Kidney (tissue), 22 donors: ENCODE measurements around the gene DSG2. TPM values are rescaled to one million over a fixed set of nuclear protein-coding genes. Genes with fewer than 3 reads are reported as not detected.

Experiments
- DNase-seq, 5 donors: peaks; one replicate each; pipeline ENCODE4 v3.0.0-alpha.2; 2013 to 2020
- FAIRE-seq: peaks from 2 replicates; lab custom pipeline; 2012; peaks lifted over from hg19 to GRCh38; lab: Jason Lieb, UNC
- H3K27ac ChIP-seq, 2 donors: one replicate each; pipeline ENCODE4 v1.7.0; 2013; ENCODE audit warnings: low read depth in 2 of 2, low read length in 2 of 2, inconsistent platforms in 1 of 2
- H3K27me3 ChIP-seq: one replicate; pipeline ENCODE4 v1.7.1; 2013; ENCODE audit warnings: low read length, inconsistent platforms; ENCODE audit not compliant: control insufficient read depth, insufficient read depth
- H3K36me3 ChIP-seq, 3 donors: one replicate each; pipeline versions ENCODE4 v1.7.0 to v1.7.1; 2013; ENCODE audit warnings: low read length in 3 of 3, control low read depth in 1 of 3, inconsistent platforms in 1 of 3; ENCODE audit not compliant: insufficient read depth in 3 of 3, control insufficient read depth in 2 of 3
- H3K4me1 ChIP-seq, 3 donors: one replicate each; pipeline versions ENCODE4 v1.7.0 to v1.7.1; 2013; ENCODE audit warnings: low read length in 3 of 3, inconsistent platforms in 1 of 3, low read depth in 1 of 3; ENCODE audit not compliant: control insufficient read depth in 2 of 3, insufficient read depth in 2 of 3
- H3K4me3 ChIP-seq, 3 donors: one replicate each; pipeline versions ENCODE4 v1.7.0 to v1.8.1; 2013; ENCODE audit warnings: low read length in 3 of 3, control low read depth in 1 of 3, inconsistent platforms in 1 of 3
- H3K9ac ChIP-seq, 3 donors: one replicate each; pipeline versions ENCODE4 v1.7.0 to v1.7.1; 2013; ENCODE audit warnings: low read length in 3 of 3, control low read depth in 1 of 3, inconsistent platforms in 1 of 3
- H3K9me3 ChIP-seq, 3 donors: one replicate each; pipeline versions ENCODE4 v1.7.0 to v1.7.1; 2013; ENCODE audit warnings: low read length in 3 of 3, control low read depth in 1 of 3, inconsistent platforms in 1 of 3; ENCODE audit not compliant: control insufficient read depth in 2 of 3, insufficient read depth in 1 of 3
- intact Hi-C: fragments of 100-400 bp; cut with DNase I; formaldehyde crosslinking; loops from one replicate; pipeline ENCODE4 v1.11.1; 2022
- long read RNA-seq, 10 donors: library from polyadenylated mRNA in 1 of 10; unstranded in 1 of 10; transcript quantifications; one replicate each; pipeline ENCODE4 v2.0.0 and lab custom pipeline, GENCODE V29; 2021 to 2026
- polyA plus RNA-seq: library from polyadenylated mRNA; stranded (reverse); fragments of 350-450 nt; fragmentation: Illumina TruSeq; extraction: RNeasy Lipid Tissue Mini Kit (QIAGEN cat#74804); gene quantifications from one replicate; pipeline ENCODE4 v1.2.3, GENCODE V29; 2014; ENCODE audit warnings: low read depth, low replicate concordance; ENCODE audit not compliant: insufficient read depth
- total RNA-seq: library from RNA; stranded (reverse); fragmentation: NEBNext Ultra II Directional; extraction: Animal tissue kit (Norgen Biotek cat#: 25700); gene quantifications from one replicate; pipeline ENCODE4 v1.2.1, GENCODE V29; 2021
- TF ChIP-seq, protein P1 (sequence below): IDR thresholded peaks from 3 replicates; pipeline ENCODE4 v1.5.1; 2012; ENCODE audit warnings: mild to moderate bottlenecking, moderate library complexity, borderline replicate concordance; ENCODE audit not compliant: insufficient read depth; ENCODE audit errors: extremely low read depth
- donor health status: control.
- donor health status: control.
- donor health status: control.
- donor health status: control.
- donor health status: control.
- donor health status: DM: yes; HTN: yes; CAD: no.
- donor health status: Normal renal cell carcinoma (clear cell type).

Gene DSG2
- 63.0 TPM for total RNA-seq
- polyA plus RNA-seq, result 20.5 TPM
- long read RNA-seq, donor 1, full-length matches to known transcripts, result 1 of 1 reads
- long read RNA-seq, donor 1, partial matches to known transcripts, result 0 of 1 reads
- long read RNA-seq, donor 1, other reads (novel, unspliced or antisense), result 0 of 1 reads
- long read RNA-seq, donor 2, full-length matches to known transcripts, result 2 of 2 reads
- long read RNA-seq, donor 2, partial matches to known transcripts, result 0 of 2 reads
- long read RNA-seq, donor 2, other reads (novel, unspliced or antisense), result 0 of 2 reads
- long read RNA-seq, donor 3, full-length matches to known transcripts, result 5 of 5 reads
- long read RNA-seq, donor 3, partial matches to known transcripts, result 0 of 5 reads
- long read RNA-seq, donor 3, other reads (novel, unspliced or antisense), result 0 of 5 reads
- long read RNA-seq, donor 4, full-length matches to known transcripts, result 3 of 14 reads
- long read RNA-seq, donor 4, partial matches to known transcripts, result 11 of 14 reads
- long read RNA-seq, donor 4, other reads (novel, unspliced or antisense), result 0 of 14 reads
- long read RNA-seq, donor 5, result 0 reads
- long read RNA-seq, donor 6, full-length matches to known transcripts, result 2 of 2 reads
- long read RNA-seq, donor 6, partial matches to known transcripts, result 0 of 2 reads
- long read RNA-seq, donor 6, other reads (novel, unspliced or antisense), result 0 of 2 reads
- long read RNA-seq, donor 7, full-length matches to known transcripts, result 58 of 67 reads
- long read RNA-seq, donor 7, partial matches to known transcripts, result 4 of 67 reads
- long read RNA-seq, donor 7, other reads (novel, unspliced or antisense), result 5 of 67 reads
- long read RNA-seq, donor 8, full-length matches to known transcripts, result 4 of 4 reads
- long read RNA-seq, donor 8, partial matches to known transcripts, result 0 of 4 reads
- long read RNA-seq, donor 8, other reads (novel, unspliced or antisense), result 0 of 4 reads
- long read RNA-seq, donor 9, full-length matches to known transcripts, result 1 of 1 reads
- long read RNA-seq, donor 9, partial matches to known transcripts, result 0 of 1 reads
- long read RNA-seq, donor 9, other reads (novel, unspliced or antisense), result 0 of 1 reads
- long read RNA-seq, donor 10, full-length matches to known transcripts, result 1 of 1 reads
- long read RNA-seq, donor 10, partial matches to known transcripts, result 0 of 1 reads
- long read RNA-seq, donor 10, other reads (novel, unspliced or antisense), result 0 of 1 reads

DNA sequence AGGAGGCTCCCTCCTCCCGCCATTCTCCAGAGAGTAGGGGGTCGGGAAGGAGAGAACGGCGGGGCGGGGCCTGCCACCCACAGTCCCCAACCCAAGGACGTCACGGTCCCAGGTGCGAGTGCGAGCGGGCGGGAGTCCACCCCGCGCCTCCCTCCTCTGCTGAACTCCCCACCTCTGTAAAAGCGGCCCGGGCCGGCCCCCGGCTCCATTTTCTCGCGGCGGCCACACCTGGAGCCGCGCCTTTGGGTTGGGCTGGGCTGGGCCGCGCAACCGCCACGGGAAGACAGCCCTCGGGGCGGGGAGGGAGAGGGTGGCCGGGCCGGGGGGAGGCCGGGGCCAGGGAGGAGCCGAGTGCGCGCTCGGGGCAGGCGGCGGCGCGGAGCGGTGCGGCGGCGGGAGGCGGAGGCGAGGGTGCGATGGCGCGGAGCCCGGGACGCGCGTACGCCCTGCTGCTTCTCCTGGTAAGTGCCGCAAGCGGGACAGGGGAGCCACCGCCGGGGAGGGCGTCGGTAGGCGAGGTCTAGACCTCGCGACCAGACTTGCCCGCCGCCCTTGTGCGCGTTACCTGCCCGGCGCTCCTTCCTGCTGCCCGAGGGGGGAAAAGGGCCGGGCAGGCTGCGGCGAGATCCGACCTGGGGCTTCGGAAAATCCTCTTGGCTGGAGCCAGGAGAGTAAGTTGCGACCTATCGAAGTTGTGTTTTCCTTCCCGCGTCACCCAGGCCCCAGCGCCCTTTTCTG lies at the start of gene DSG2:
DSG2 (plus strand) TSS at position 342 of the 738 bp plus-strand sequence; CDS start at position 417, 75 bp downstream.
- H3K9ac ChIP-seq, result peak within 1 kb of the TSS in 2 of 3 donors; percentile 34 to 87
- no peaks in the 10 kb centered on the region for H3K27me3 ChIP-seq
- DNase-seq (peak; percentile 79 to 92 (median 87)), FAIRE-seq (no peak)
- intact Hi-C loops, result no loop called here
- H3K4me1 ChIP-seq, result peaks cover 0 to 2% (median 0%) of the 10 kb centered on the region in 3 donors
- TF ChIP-seq, protein P1, sequence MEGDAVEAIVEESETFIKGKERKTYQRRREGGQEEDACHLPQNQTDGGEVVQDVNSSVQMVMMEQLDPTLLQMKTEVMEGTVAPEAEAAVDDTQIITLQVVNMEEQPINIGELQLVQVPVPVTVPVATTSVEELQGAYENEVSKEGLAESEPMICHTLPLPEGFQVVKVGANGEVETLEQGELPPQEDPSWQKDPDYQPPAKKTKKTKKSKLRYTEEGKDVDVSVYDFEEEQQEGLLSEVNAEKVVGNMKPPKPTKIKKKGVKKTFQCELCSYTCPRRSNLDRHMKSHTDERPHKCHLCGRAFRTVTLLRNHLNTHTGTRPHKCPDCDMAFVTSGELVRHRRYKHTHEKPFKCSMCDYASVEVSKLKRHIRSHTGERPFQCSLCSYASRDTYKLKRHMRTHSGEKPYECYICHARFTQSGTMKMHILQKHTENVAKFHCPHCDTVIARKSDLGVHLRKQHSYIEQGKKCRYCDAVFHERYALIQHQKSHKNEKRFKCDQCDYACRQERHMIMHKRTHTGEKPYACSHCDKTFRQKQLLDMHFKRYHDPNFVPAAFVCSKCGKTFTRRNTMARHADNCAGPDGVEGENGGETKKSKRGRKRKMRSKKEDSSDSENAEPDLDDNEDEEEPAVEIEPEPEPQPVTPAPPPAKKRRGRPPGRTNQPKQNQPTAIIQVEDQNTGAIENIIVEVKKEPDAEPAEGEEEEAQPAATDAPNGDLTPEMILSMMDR, result no peak
- H3K4me3 ChIP-seq, result peak within 1 kb of the TSS; percentile 51 to 82 (median 69)
- no peaks in the 10 kb centered on the region for H3K36me3 ChIP-seq
- no peaks in the 10 kb centered on the region for H3K9me3 ChIP-seq
- peak within 1 kb of the TSS; percentile 78 to 80 for H3K27ac ChIP-seq

DNA sequence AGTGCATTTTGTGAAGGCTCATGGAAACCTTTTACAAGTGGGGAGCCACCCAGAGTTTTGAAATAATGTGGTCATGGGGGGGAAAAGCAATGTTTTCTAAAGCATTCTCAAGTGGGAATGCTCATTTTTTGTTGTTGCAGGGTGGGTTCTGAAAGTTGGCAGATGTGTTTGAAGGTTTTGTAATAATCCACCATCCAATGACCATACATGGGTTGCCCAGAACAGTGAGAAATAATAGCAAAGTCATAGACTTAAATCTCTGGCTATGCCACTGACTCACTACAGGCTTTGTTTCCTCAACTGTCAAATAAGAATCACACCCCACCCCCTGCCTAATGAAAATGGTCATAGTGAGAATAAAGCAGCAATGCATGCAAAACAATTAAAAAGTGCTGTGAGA lies 47.6 kb upstream of the DSG2 start:
- H3K9ac ChIP-seq, result no peak overlapping the region
- no peak for DNase-seq
- H3K36me3 ChIP-seq, result no peaks in the 10 kb centered on the region
- FAIRE-seq, result no peak
- H3K4me1 ChIP-seq, result no peaks in the 10 kb centered on the region
- H3K4me3 ChIP-seq, result no peak overlapping the region
- TF ChIP-seq, protein P1, result no peak
- H3K27me3 ChIP-seq, result no peaks in the 10 kb centered on the region
- intact Hi-C loops, result no loop called here
- no peak overlapping the region for H3K27ac ChIP-seq
- H3K9me3 ChIP-seq, result no peaks in the 10 kb centered on the region

DNA sequence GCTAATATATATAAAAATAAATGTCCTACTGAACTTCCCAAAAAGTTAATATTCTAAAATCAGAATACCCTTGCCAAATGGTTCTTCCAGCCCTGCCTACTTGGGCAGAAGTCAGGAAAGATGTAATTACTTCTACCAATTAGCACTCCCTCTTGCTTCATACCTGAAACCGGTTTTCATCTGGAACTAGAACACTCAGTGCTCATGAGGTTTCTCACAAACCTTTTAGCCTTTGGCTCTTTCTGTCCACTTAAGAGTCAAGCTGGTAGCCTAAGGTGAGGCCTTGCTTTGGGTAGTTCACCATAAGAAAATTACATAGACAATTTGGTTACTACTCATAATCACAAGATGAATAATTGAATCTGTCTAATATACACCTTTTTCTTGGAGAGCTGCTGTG lies 46.4 kb upstream of the DSG2 start:
- DNase-seq (no peak), FAIRE-seq (no peak)
- H3K4me1 ChIP-seq, result no peaks in the 10 kb centered on the region
- H3K27me3 ChIP-seq, result no peaks in the 10 kb centered on the region
- no peak overlapping the region for H3K27ac ChIP-seq
- intact Hi-C loops, result no loop called here
- H3K9ac ChIP-seq, result no peak overlapping the region
- H3K9me3 ChIP-seq, result no peaks in the 10 kb centered on the region
- no peak overlapping the region for H3K4me3 ChIP-seq
- TF ChIP-seq, protein P1, result no peak
- H3K36me3 ChIP-seq, result no peaks in the 10 kb centered on the region
